K562 (cell line): ENCODE data around the gene IGFBP4. TPM values are rescaled to one million over a fixed set of nuclear protein-coding genes. Genes with fewer than 3 reads are reported as not detected.

Experiments used
- ATAC-seq: fragments of 200-7000 bp; cut with Tn5 transposase; 3 replicates; pipeline ENCODE4 v1.9.1; 2020; ENCODE audit warnings: moderate library complexity
- BruUV-seq: library from RNA; stranded (reverse); fragments of 400-500 nt; replicated peaks from 2 replicates; lab custom pipeline; 2021; lab: Mats Ljungman, UMichigan
- CTCF ChIA-PET: fragments of 300-600 bp; formaldehyde crosslinking; extraction: SDS; loops from one replicate; lab custom pipeline; 2021; ENCODE audit warnings: low intra/inter-chr PET ratio; lab: Yijun Ruan, JAX
- POLR2A ChIA-PET: fragments of 300-600, 350-650 bp; sonication (Branson Sonifier 250); formaldehyde crosslinking; extraction: SDS; loops from one replicate; lab custom pipeline; 2021; ENCODE audit warnings: antibody characterized with exemption, inconsistent platforms; lab: Yijun Ruan, JAX
- DNase-seq, 4 experiments: peaks; one replicate each; pipeline versions ENCODE4 v3.0.0 to v3.0.0-alpha.2; 2011 to 2018; ENCODE audit warnings: low spot score in 3 of 4, mixed read lengths in 3 of 4; ENCODE audit errors: extremely low read depth in 1 of 4
- FAIRE-seq: peaks from 2 replicates; lab custom pipeline; 2011; peaks lifted over from hg19 to GRCh38; lab: Jason Lieb, UNC
- H2AFZ ChIP-seq: 2 replicates; pipeline ENCODE4 v1.6.0; 2011; ENCODE audit warnings: low read depth, low read length, control low read depth, inconsistent platforms
- H3K27ac ChIP-seq: fragments of 200-600 bp; 3 replicates; pipeline ENCODE4 v1.8.0; 2011; ENCODE audit warnings: low read depth, mild to moderate bottlenecking, control low read depth, inconsistent platforms, low read length, moderate library complexity, mixed read lengths; ENCODE audit errors: extremely low read depth
- H3K27me3 ChIP-seq, 2 experiments: fragments of 300-600 bp in 1 of 2; 2 replicates in 1 of 2; 3 replicates in 1 of 2; pipeline versions ENCODE4 v1.6.0 to v1.8.0; 2011; ENCODE audit warnings: inconsistent platforms in 2 of 2, low read length in 2 of 2, mild to moderate bottlenecking in 1 of 2, mixed read lengths in 1 of 2, moderate library complexity in 1 of 2; ENCODE audit not compliant: control insufficient read depth in 2 of 2, insufficient read depth in 2 of 2
- H3K36me3 ChIP-seq: fragments of 300-600 bp; 3 replicates; pipeline ENCODE4 v1.8.0; 2011; ENCODE audit warnings: mild to moderate bottlenecking, low read length, inconsistent platforms; ENCODE audit not compliant: control insufficient read depth, insufficient read depth
- H3K4me1 ChIP-seq, 2 experiments: fragments of 200-600 bp in 1 of 2; replicated peaks in 1 of 2; 2 replicates in 1 of 2; 3 replicates in 1 of 2; pipeline versions ENCODE4 v1.5.1 to v1.8.0; 2011; ENCODE audit warnings: inconsistent platforms in 2 of 2, low read length in 2 of 2, mild to moderate bottlenecking in 1 of 2, mixed read lengths in 1 of 2, moderate library complexity in 1 of 2; ENCODE audit not compliant: control insufficient read depth in 2 of 2, insufficient read depth in 2 of 2
- H3K4me2 ChIP-seq: 2 replicates; pipeline ENCODE4 v1.6.1; 2011; ENCODE audit warnings: low read length, control low read depth, inconsistent platforms, mixed read lengths; ENCODE audit not compliant: insufficient read depth
- H3K4me3 ChIP-seq: fragments of 200-600 bp; sonication (generic), shearing (Covaris generic); 2 replicates; pipeline ENCODE4 v1.5.1; 2016; ENCODE audit warnings: control low read depth, inconsistent platforms
- H3K79me2 ChIP-seq: fragments of 200-600 bp; 3 replicates; pipeline ENCODE4 v1.8.0; 2011; ENCODE audit warnings: low read length, inconsistent platforms; ENCODE audit not compliant: control insufficient read depth, insufficient read depth
- H3K9ac ChIP-seq, 2 experiments: 2 replicates each; pipeline versions ENCODE4 v1.6.0 to v1.6.1; 2011; ENCODE audit warnings: low read depth in 2 of 2, low read length in 2 of 2, control low read depth in 1 of 2, inconsistent platforms in 1 of 2, mild to moderate bottlenecking in 1 of 2, mixed read lengths in 1 of 2; ENCODE audit not compliant: insufficient read depth in 1 of 2
- H3K9me1 ChIP-seq: one replicate; pipeline ENCODE4 v1.6.0; 2011; ENCODE audit warnings: inconsistent platforms, mild to moderate bottlenecking, low read length, moderate library complexity; ENCODE audit not compliant: control insufficient read depth, insufficient read depth
- H3K9me3 ChIP-seq: replicated peaks from 2 replicates; pipeline ENCODE4 v1.5.1; 2011; ENCODE audit warnings: low read depth, low read length, inconsistent platforms; ENCODE audit not compliant: control insufficient read depth, insufficient read depth
- H4K20me1 ChIP-seq: replicated peaks from 2 replicates; pipeline ENCODE4 v1.6.1; 2011; ENCODE audit warnings: low read length, inconsistent platforms, mixed read lengths; ENCODE audit not compliant: control insufficient read depth, insufficient read depth
- E2F6 ChIP-seq, 2 experiments: IDR thresholded peaks; 2 replicates each; pipeline ENCODE4 v1.6.1; 2011; ENCODE audit warnings: borderline replicate concordance in 1 of 2, control low read depth in 1 of 2, low read depth in 1 of 2, low read length in 1 of 2, mild to moderate bottlenecking in 1 of 2, mixed read lengths in 1 of 2, moderate library complexity in 1 of 2; ENCODE audit not compliant: insufficient read depth in 1 of 2, insufficient read length in 1 of 2, poor library complexity in 1 of 2, severe bottlenecking in 1 of 2; ENCODE audit errors: extremely low read depth in 1 of 2
- GTF2F1 ChIP-seq: IDR thresholded peaks from 2 replicates; pipeline ENCODE4 v1.6.1; 2011; ENCODE audit warnings: low read depth, low read length, improper control_type of control experiment
- MIER1 ChIP-seq: fragments of 450-650 bp; IDR thresholded peaks from 2 replicates; pipeline ENCODE4 v1.6.1; 2016; ENCODE audit warnings: antibody characterized with exemption, mild to moderate bottlenecking, low read depth
- TEAD4 ChIP-seq, 2 experiments: sonication (generic) in 1 of 2; formaldehyde crosslinking in 1 of 2; IDR thresholded peaks; 2 replicates each; pipeline versions ENCODE4 v1.6.1 to v1.8.0; 2012 to 2022; ENCODE audit warnings: borderline replicate concordance in 1 of 2, inconsistent platforms in 1 of 2, low read length in 1 of 2, mild to moderate bottlenecking in 1 of 2, missing genetic modification reagents in 1 of 2
- WGBS: fragments of 100-300 bp; shearing (Covaris generic); methylation state at CpG from one replicate; pipeline ENCODE4 v1.1.6; 2016; ENCODE audit warnings: low coverage, mixed read lengths; ENCODE audit not compliant: insufficient coverage; ENCODE audit errors: missing lambda C conversion rate; 5-methylcytosine and 5-hydroxymethylcytosine counted together
- in situ Hi-C: fragments of 300-500 bp; cut with MboI; formaldehyde crosslinking; loops from 4 replicates; pipeline ENCODE4 v1.15.0; 2018; ENCODE audit warnings: inconsistent platforms, mixed read lengths
- intact Hi-C: fragments of 100-400 bp; cut with micrococcal nuclease; formaldehyde crosslinking; loops from 2 replicates; pipeline ENCODE4 v1.14.2; 2022
- polyA plus RNA-seq, 8 experiments: library from polyadenylated mRNA; depleted of rRNA in 4 of 8; stranded (reverse) in 5 of 8; unstranded in 3 of 8; fragments of >200 nt; fragmentation: Nextera tagmentation in 2 of 8; fragmentation: Illumina TruSeq in 1 of 8; extraction: Ambion mirVana in 2 of 8; extraction: Trizol in 1 of 8; gene quantifications; 2 replicates each; pipeline versions ENCODE4 v1.2.1 to v1.2.3, GENCODE V29; 2011 to 2014; ENCODE audit warnings: inconsistent platforms in 1 of 8, missing spikeins in 1 of 8
- total RNA-seq, 7 experiments: library from RNA; depleted of rRNA in 6 of 7; stranded (reverse); fragments of >200 nt in 6 of 7; fragmentation: Illumina TruSeq in 2 of 7; extraction: Trizol in 2 of 7; gene quantifications; 2 replicates each; pipeline versions ENCODE4 v1.2.1 to v1.2.3, GENCODE V29; 2011 to 2021; ENCODE audit warnings: low replicate concordance in 1 of 7
- TF ChIP-seq, protein P1 (sequence below): fragments of 250-450 bp; sonication (Bioruptor Pico); IDR thresholded peaks from 2 replicates; pipeline ENCODE4 v1.9.0; 2021; ENCODE audit warnings: mild to moderate bottlenecking
- TF ChIP-seq, protein P2 (sequence below), 2 experiments: fragments of 450-650 bp in 1 of 2; sonication (generic) in 1 of 2; formaldehyde crosslinking in 1 of 2; IDR thresholded peaks in 1 of 2; conservative IDR thresholded peaks in 1 of 2; 2 replicates each; pipeline versions ENCODE4 v1.6.1 to v1.8.1; 2016 to 2023; ENCODE audit warnings: mild to moderate bottlenecking in 2 of 2, moderate library complexity in 2 of 2, inconsistent platforms in 1 of 2, missing genetic modification reagents in 1 of 2

IGFBP4 gene
- total and polyA plus RNA-seq, 9 of the 15 experiments (the other 6 are each of a cell fraction or from before 2014, with no cell fraction given), result 8.8 to 99.8 (median 18.6) TPM

DNA sequence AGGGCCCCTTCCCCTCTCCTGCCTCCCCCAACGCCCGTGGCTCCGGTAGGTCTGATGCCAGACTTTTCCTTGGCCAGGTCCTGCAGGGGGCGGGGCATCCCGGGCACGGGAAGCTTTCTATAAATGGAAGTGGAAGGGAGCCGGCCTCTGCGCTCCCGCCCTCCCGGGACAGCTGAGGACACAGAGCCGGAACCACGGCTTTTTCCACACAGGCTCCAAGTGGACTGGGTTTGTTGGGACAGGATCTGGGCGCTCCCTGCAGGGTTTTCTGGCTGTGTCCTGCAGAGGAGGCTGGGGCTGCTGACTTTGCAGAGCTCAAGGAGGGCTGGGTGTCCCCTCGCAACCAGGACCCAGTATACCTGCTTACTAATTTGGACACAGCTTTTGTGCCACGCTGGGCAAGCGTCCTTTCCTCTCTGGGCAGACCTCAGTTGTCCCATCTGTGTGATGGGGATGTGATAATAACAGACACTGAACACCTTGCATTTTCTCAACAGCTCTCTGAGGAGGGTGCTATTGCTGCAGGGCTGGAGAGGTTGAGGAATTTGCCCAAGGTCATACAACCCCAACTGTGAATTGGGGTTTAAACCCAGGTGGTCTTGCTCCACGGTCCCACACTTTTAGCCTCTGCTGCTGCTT lies 56.4 kb downstream of the IGFBP4 start:
- Histone ChIP-seq H3K27me3 (no peaks in the 10 kb centered on the region; a peak in 1 of 5 replicates), H3K27ac (no peak overlapping the region), H3K79me2 (no peaks in the 10 kb centered on the region), H3K4me2 (peak overlapping the region; percentile 19; the same call in 1 of the 2 replicates), H3K36me3 (no peaks in the 10 kb centered on the region), H4K20me1 (no peaks in the 10 kb centered on the region), H2AFZ (peak overlapping the region; percentile 22; the same call in 1 of the 2 replicates), H3K9ac (peak overlapping the region in 1 of 2 experiments; percentile 61; a peak in 2 of 4 replicates), H3K4me1 (peaks cover 0 to 13% of the 10 kb centered on the region in 2 experiments; a peak in 2 of 5 replicates), H3K4me3 (no peak overlapping the region), H3K9me1 (peaks cover 4% of the 10 kb centered on the region), H3K9me3 (no peaks in the 10 kb centered on the region)
- no TSS peak for BruUV-seq
- WGBS, result 25% methylated on average over 16 of the region's 17 CpGs
- CTCF ChIA-PET, result no interaction called here
- FAIRE-seq (no peak), DNase-seq (peak in 2 of 4 experiments; percentile 51 to 55), ATAC-seq (peak; percentile 28; the same call in 1 of the 3 replicates)
- POLR2A ChIA-PET, result interaction anchor here (0.5 to 1.0 kb wide), 6 partner anchors 17 to 216 kb away, joined by 3 read pairs; no protein-coding TSS in a partner anchor
- intact Hi-C loops (no loop called here), in situ Hi-C loops (no loop called here)
- TF ChIP-seq E2F6 (IDR thresholded peaks at IDR 0.05; ENCODE audit: borderline replicate concordance in 1 of 2, extremely low read depth in 1 of 2, insufficient read depth in 1 of 2, insufficient read length in 1 of 2, low read depth in 1 of 2, low read length in 1 of 2, poor library complexity in 1 of 2, severe bottlenecking in 1 of 2) (no peak), GTF2F1 (no peak), MIER1 (no peak), TEAD4 (IDR thresholded peaks at IDR 0.05; ENCODE audit: low read length) (no peak), TEAD4 (CRISPR knock-in tag; IDR thresholded peaks at IDR 0.05; ENCODE audit: borderline replicate concordance) (no peak)
- TF ChIP-seq, protein P1, sequence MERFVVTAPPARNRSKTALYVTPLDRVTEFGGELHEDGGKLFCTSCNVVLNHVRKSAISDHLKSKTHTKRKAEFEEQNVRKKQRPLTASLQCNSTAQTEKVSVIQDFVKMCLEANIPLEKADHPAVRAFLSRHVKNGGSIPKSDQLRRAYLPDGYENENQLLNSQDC (CRISPR knock-in tag), result no peak
- TF ChIP-seq, protein P2, sequence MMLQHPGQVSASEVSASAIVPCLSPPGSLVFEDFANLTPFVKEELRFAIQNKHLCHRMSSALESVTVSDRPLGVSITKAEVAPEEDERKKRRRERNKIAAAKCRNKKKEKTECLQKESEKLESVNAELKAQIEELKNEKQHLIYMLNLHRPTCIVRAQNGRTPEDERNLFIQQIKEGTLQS (IDR thresholded peaks at IDR 0.05), result no peak
- TF ChIP-seq, protein P2 (CRISPR knock-in tag; conservative IDR thresholded peaks at IDR 0.05), result no peak
